Colonic mucosa (tissue), 4 donors: ENCODE measurements around the gene GAS7. TPM values are rescaled to one million over a fixed set of nuclear protein-coding genes. Genes with fewer than 3 reads are reported as not detected.

Source experiments
- DNase-seq: peaks from one replicate; pipeline ENCODE4 v3.0.0-alpha.2; 2020
- H3K27ac ChIP-seq: fragments of 200-600 bp; one replicate; pipeline ENCODE4 v1.8.0; 2021
- H3K27me3 ChIP-seq: fragments of 200-600 bp; one replicate; pipeline ENCODE4 v1.8.0; 2021
- H3K36me3 ChIP-seq: fragments of 200-600 bp; one replicate; pipeline ENCODE4 v1.8.0; 2021
- H3K4me1 ChIP-seq: fragments of 200-600 bp; one replicate; pipeline ENCODE4 v1.8.0; 2021; ENCODE audit warnings: mild to moderate bottlenecking
- H3K4me3 ChIP-seq: fragments of 200-600 bp; one replicate; pipeline ENCODE4 v1.8.0; 2021
- H3K9ac ChIP-seq, 2 donors: one replicate each; pipeline ENCODE4 v1.7.0; 2013; ENCODE audit warnings: control low read depth in 2 of 2, low read depth in 2 of 2, low read length in 2 of 2
- H3K9me3 ChIP-seq: fragments of 200-600 bp; one replicate; pipeline ENCODE4 v1.8.0; 2021
- CTCF ChIP-seq: fragments of 200-600 bp; IDR thresholded peaks from one replicate; pipeline ENCODE4 v1.8.0; 2022; ENCODE audit warnings: antibody characterized with exemption, mild to moderate bottlenecking
- intact Hi-C: fragments of 100-400 bp; cut with DNase I; formaldehyde crosslinking; loops from one replicate; pipeline ENCODE4 v1.14.1; 2022
- total RNA-seq, 2 donors: library from RNA; stranded (reverse); fragmentation: NEBNext Ultra II Directional in 1 of 2; extraction: Animal tissue kit (Norgen Biotek cat#: 25700) in 1 of 2; gene quantifications; one replicate each; pipeline ENCODE4 v1.2.1, GENCODE V29; 2021
- donor health status: healthy.
- donor health status: DM: no; HTN: no; CAD: no.
- donor health status: DM: no; HTN: no; CAD: no.

Gene GAS7
- total RNA-seq, 2 donors from 2014 or later, result 4.7 to 17.0 TPM

- intact Hi-C loops, result no loop called here
- H3K4me3 ChIP-seq, result no peak overlapping the region
- no peaks in the 10 kb centered on the region for H3K4me1 ChIP-seq
- no peaks in the 10 kb centered on the region for H3K36me3 ChIP-seq
- no peak for DNase-seq
- H3K9me3 ChIP-seq, result no peaks in the 10 kb centered on the region
- H3K9ac ChIP-seq, result no peak overlapping the region
- no peaks in the 10 kb centered on the region for H3K27me3 ChIP-seq
- no peak overlapping the region for H3K27ac ChIP-seq
- TF ChIP-seq CTCF, result no peak
Observed at GRCh38 chr17:10234033-10234432, 35.6 kb upstream of the GAS7 start.

- H3K27ac ChIP-seq, result no peak overlapping the region
- DNase-seq, result no peak
- no peak overlapping the region for H3K4me3 ChIP-seq
- no peak overlapping the region for H3K9ac ChIP-seq
- intact Hi-C loops, result no loop called here
- H3K36me3 ChIP-seq, result no peaks in the 10 kb centered on the region
- no peaks in the 10 kb centered on the region for H3K27me3 ChIP-seq
- no peak for TF ChIP-seq CTCF
- H3K9me3 ChIP-seq, result no peaks in the 10 kb centered on the region
- H3K4me1 ChIP-seq, result no peaks in the 10 kb centered on the region
Observed at GRCh38 chr17:10233161-10233560, 34.8 kb upstream of the GAS7 start.

- no peak overlapping the region for H3K4me3 ChIP-seq
- H3K27me3 ChIP-seq, result no peaks in the 10 kb centered on the region
- H3K9me3 ChIP-seq, result no peaks in the 10 kb centered on the region
- no peak for TF ChIP-seq CTCF
- DNase-seq, result no peak
- no peak overlapping the region for H3K9ac ChIP-seq
- H3K36me3 ChIP-seq, result no peaks in the 10 kb centered on the region
- H3K27ac ChIP-seq, result no peak overlapping the region
- intact Hi-C loops, result loop anchor here (5.0 kb wide), 1 partner anchor 302 kb away; no protein-coding TSS in a partner anchor
- H3K4me1 ChIP-seq, result no peaks in the 10 kb centered on the region
Observed at GRCh38 chr17:10229181-10229580, 30.8 kb upstream of the GAS7 start.

- Histone ChIP-seq H3K27ac (no peak overlapping the region), H3K9me3 (no peaks in the 10 kb centered on the region), H3K27me3 (no peaks in the 10 kb centered on the region), H3K4me1 (no peaks in the 10 kb centered on the region), H3K4me3 (no peak overlapping the region), H3K36me3 (no peaks in the 10 kb centered on the region), H3K9ac (no peak overlapping the region)
- peak; percentile 89 for TF ChIP-seq CTCF
- intact Hi-C loops, result loop anchor here (2.0 to 5.0 kb wide), 2 partner anchors 262 to 300 kb away; no protein-coding TSS in a partner anchor
- DNase-seq, result peak; percentile 45
Observed at GRCh38 chr17:10226930-10227695, 28.7 kb upstream of the GAS7 start.

- no peak overlapping the region for H3K27ac ChIP-seq
- H3K4me1 ChIP-seq, result no peaks in the 10 kb centered on the region
- no peaks in the 10 kb centered on the region for H3K27me3 ChIP-seq
- no peaks in the 10 kb centered on the region for H3K36me3 ChIP-seq
- H3K4me3 ChIP-seq, result no peak overlapping the region
- no peak overlapping the region for H3K9ac ChIP-seq
- no peak for TF ChIP-seq CTCF
- H3K9me3 ChIP-seq, result no peaks in the 10 kb centered on the region
- DNase-seq, result no peak
- intact Hi-C loops, result loop anchor here (5.0 kb wide), 1 partner anchor 297 kb away; no protein-coding TSS in a partner anchor
Observed at GRCh38 chr17:10224582-10225195, 26.3 kb upstream of the GAS7 start.
